ENCODE data around the gene CEP170B. TPM values are rescaled to one million over a fixed set of nuclear protein-coding genes. Genes with fewer than 3 reads are reported as not detected.
"Not testable (repeated sequence)": the region's sequence is repeated elsewhere in the genome, so short reads cannot be mapped to it uniquely, and the experiment has no call there.

Gene CEP170B
- total RNA-seq, 1 donor from 2014 or later = 55.4 TPM

- no peaks in the 10 kb centered on the region for H3K36me3 Mint-ChIP-seq (ENCODE audit: low read depth, unreplicated experiment)
- DNase-seq (ENCODE audit: low read depth) (no peak), FAIRE-seq (no peak)
- no peaks in the 10 kb centered on the region for H3K36me3 ChIP-seq (ENCODE audit: insufficient read depth, low read length)
- no peak overlapping the region for H3K4me3 ChIP-seq (ENCODE audit: insufficient read depth, low read depth, low read length)
- no peak overlapping the region for H3K4me3 Mint-ChIP-seq (ENCODE audit: unreplicated experiment)
- no peak overlapping the region for H2AFZ ChIP-seq (ENCODE audit: low read depth, low read length)
- no peaks in the 10 kb centered on the region for H3K4me1 Mint-ChIP-seq (ENCODE audit: low read depth, unreplicated experiment)
- H3K79me2 ChIP-seq (ENCODE audit: insufficient read depth, low read length) = no peaks in the 10 kb centered on the region
- H4K20me1 ChIP-seq (ENCODE audit: insufficient read depth, low read length) = no peaks in the 10 kb centered on the region
- H3K27me3 ChIP-seq (ENCODE audit: insufficient read depth, low read length) = peaks cover 17% of the 10 kb centered on the region
- H3K4me2 ChIP-seq (ENCODE audit: low read length) = no peak overlapping the region
- no peak overlapping the region for H3K9ac ChIP-seq (ENCODE audit: low read length)
- H3K9me3 ChIP-seq (ENCODE audit: insufficient read depth, low read depth, low read length) = no peaks in the 10 kb centered on the region
- H3K4me1 ChIP-seq (ENCODE audit: insufficient read depth, low read length) = no peaks in the 10 kb centered on the region
- no peak for TF ChIP-seq CTCF (IDR thresholded peaks at IDR 0.05; ENCODE audit: insufficient read depth, low read depth, low read length)
- TF ChIP-seq EZH2 (IDR thresholded peaks at IDR 0.05; ENCODE audit: insufficient read depth, low read length) = no peak
- H3K27ac ChIP-seq (ENCODE audit: low read depth, low read length) = no peak overlapping the region
- H3K27me3 Mint-ChIP-seq (ENCODE audit: low read depth, unreplicated experiment) = peaks cover 11% of the 10 kb centered on the region
- H3K9me3 Mint-ChIP-seq (ENCODE audit: unreplicated experiment) = peaks cover 2% of the 10 kb centered on the region
- H3K27ac Mint-ChIP-seq (ENCODE audit: unreplicated experiment) = no peak overlapping the region
Measured at GRCh38 chr14:104856157-104856868, 8.8 kb upstream of the CEP170B start.

DNA sequence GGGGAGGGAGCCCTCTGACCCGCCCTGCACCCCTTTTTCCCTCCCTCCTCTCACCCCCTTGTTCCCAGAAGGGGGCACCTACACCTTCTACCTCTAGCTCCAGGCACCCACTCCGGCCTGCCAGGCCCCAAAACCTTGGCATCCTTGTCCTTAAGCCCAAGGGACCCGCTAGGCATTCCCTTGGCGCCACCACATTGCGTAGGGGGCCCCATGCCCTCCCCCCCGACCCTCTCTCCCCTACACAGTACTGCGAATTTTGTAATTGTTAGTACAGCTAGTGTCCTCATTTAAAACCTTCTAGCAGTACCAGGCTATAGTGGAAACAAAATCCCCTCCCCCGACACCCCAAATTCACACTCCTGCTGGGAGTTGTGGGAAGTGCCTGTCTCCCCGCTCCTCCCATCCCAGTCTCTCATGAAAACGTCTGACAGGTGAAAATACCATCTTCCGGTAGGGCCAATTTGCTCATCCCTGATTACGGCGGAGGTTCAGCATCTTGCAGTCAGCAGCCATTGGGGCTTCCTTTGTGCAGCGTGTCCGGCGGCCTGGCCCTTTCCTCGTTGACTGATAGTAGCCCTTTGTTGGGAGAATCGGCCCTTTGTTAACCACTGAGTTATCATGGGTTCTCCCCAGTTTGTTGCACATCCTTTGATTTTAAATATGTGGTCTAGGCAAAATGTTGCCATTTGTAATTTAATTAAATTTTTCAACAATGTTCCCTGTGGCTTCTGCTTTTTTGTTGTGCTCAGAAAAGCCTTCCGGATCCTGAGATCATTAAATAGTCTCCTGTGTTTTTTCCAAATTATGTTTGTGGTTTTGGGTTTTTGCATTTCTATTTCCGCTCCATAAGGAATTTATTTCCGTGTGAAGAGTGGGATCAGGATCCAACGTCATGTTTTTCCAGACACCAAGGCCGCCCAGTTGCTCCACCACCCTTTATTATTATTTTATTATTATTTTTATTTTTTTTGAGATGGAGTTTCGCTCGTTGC, 7.9 kb upstream of the CEP170B start:
- Histone ChIP-seq H3K79me2 (ENCODE audit: insufficient read depth, low read length) (no peaks in the 10 kb centered on the region), H3K4me3 (ENCODE audit: insufficient read depth, low read depth, low read length) (no peak overlapping the region), H3K9me3 (ENCODE audit: insufficient read depth, low read depth, low read length) (no peaks in the 10 kb centered on the region), H3K9ac (ENCODE audit: low read length) (no peak overlapping the region), H3K27me3 (ENCODE audit: insufficient read depth, low read length) (peaks cover 11% of the 10 kb centered on the region), H3K4me2 (ENCODE audit: low read length) (no peak overlapping the region), H3K36me3 (ENCODE audit: insufficient read depth, low read length) (no peaks in the 10 kb centered on the region), H3K4me1 (ENCODE audit: insufficient read depth, low read length) (no peaks in the 10 kb centered on the region), H3K27ac (ENCODE audit: low read depth, low read length) (no peak overlapping the region), H2AFZ (ENCODE audit: low read depth, low read length) (no peak overlapping the region), H4K20me1 (ENCODE audit: insufficient read depth, low read length) (no peaks in the 10 kb centered on the region)
- H3K9me3 Mint-ChIP-seq (ENCODE audit: unreplicated experiment) = peaks cover 2% of the 10 kb centered on the region
- H3K36me3 Mint-ChIP-seq (ENCODE audit: low read depth, unreplicated experiment) = no peaks in the 10 kb centered on the region
- no peak overlapping the region for H3K4me3 Mint-ChIP-seq (ENCODE audit: unreplicated experiment)
- peaks cover 10% of the 10 kb centered on the region for H3K27me3 Mint-ChIP-seq (ENCODE audit: low read depth, unreplicated experiment)
- FAIRE-seq (no peak), DNase-seq (ENCODE audit: low read depth) (no peak)
- TF ChIP-seq EZH2 (IDR thresholded peaks at IDR 0.05; ENCODE audit: insufficient read depth, low read length) = no peak
- no peak for TF ChIP-seq CTCF (IDR thresholded peaks at IDR 0.05; ENCODE audit: insufficient read depth, low read depth, low read length)
- no peak overlapping the region for H3K27ac Mint-ChIP-seq (ENCODE audit: unreplicated experiment)
- H3K4me1 Mint-ChIP-seq (ENCODE audit: low read depth, unreplicated experiment) = no peaks in the 10 kb centered on the region

DNA sequence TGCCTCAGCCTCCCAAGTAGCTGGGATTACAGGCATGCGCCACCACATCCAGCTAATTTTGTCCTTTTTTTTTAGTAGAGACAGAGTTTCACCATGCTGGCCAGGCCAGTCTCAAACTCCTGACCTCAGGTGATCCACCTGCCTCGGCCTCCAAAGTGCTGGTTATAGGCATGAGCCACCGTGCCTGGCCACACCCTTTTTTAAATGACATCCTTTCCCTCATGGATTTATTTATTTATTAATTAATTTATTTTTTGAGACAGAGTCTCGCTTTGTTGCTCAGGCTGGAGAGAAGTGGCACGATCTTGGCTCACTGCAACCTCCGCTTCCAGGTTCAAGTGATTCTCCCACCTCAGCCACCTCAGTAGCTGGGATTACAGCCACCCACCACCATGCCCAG, 7.1 kb upstream of the CEP170B start:
- not testable (repeated sequence) for H3K36me3 Mint-ChIP-seq (ENCODE audit: low read depth, unreplicated experiment); H2AFZ ChIP-seq (ENCODE audit: low read depth, low read length); H3K79me2 ChIP-seq (ENCODE audit: insufficient read depth, low read length); H3K9me3 Mint-ChIP-seq (ENCODE audit: unreplicated experiment); H3K4me3 ChIP-seq (ENCODE audit: insufficient read depth, low read depth, low read length); H4K20me1 ChIP-seq (ENCODE audit: insufficient read depth, low read length); H3K27me3 Mint-ChIP-seq (ENCODE audit: low read depth, unreplicated experiment); H3K4me3 Mint-ChIP-seq (ENCODE audit: unreplicated experiment); H3K9me3 ChIP-seq (ENCODE audit: insufficient read depth, low read depth, low read length); H3K4me2 ChIP-seq (ENCODE audit: low read length); H3K4me1 ChIP-seq (ENCODE audit: insufficient read depth, low read length); H3K36me3 ChIP-seq (ENCODE audit: insufficient read depth, low read length); H3K9ac ChIP-seq (ENCODE audit: low read length); DNase-seq (ENCODE audit: low read depth); H3K27ac ChIP-seq (ENCODE audit: low read depth, low read length); H3K4me1 Mint-ChIP-seq (ENCODE audit: low read depth, unreplicated experiment); FAIRE-seq; H3K27ac Mint-ChIP-seq (ENCODE audit: unreplicated experiment)
- H3K27me3 ChIP-seq (ENCODE audit: insufficient read depth, low read length) = peaks cover 13% of the 10 kb centered on the region

All from astrocyte (in vitro differentiated cells and primary cell).